WI38 (cell line): Measurements from ENCODE around the gene PDGFD.

Experiments
- H3K4me3 ChIP-seq: 2 replicates; pipeline ENCODE4 v1.5.1; 2011; ENCODE audit warnings: low read depth, mild to moderate bottlenecking, control low read depth, low read length
- CTCF ChIP-seq: IDR thresholded peaks from 2 replicates; pipeline ENCODE4 v1.5.1; 2012; ENCODE audit warnings: low read depth, mild to moderate bottlenecking, control low read depth, low read length

Gene PDGFD

GRCh38 chr11:103924166-103925013 is 239.6 kb downstream of the PDGFD start:
- TF ChIP-seq CTCF, result no peak
- no peak overlapping the region for H3K4me3 ChIP-seq

GRCh38 chr11:103923451-103923931 is 240.5 kb downstream of the PDGFD start:
- no peak overlapping the region for H3K4me3 ChIP-seq
- no peak for TF ChIP-seq CTCF

- H3K4me3 ChIP-seq, result no peak overlapping the region
- no peak for TF ChIP-seq CTCF
Measured at GRCh38 chr11:103920933-103921332, 243.0 kb downstream of the PDGFD start.

- H3K4me3 ChIP-seq, result no peak overlapping the region
- TF ChIP-seq CTCF, result no peak
Measured at GRCh38 chr11:103920449-103920848, 243.5 kb downstream of the PDGFD start.

- no peak for TF ChIP-seq CTCF
Measured at GRCh38 chr11:103910721-103911120, 253.2 kb downstream of the PDGFD start.

GRCh38 chr11:103907548-103908455 is 256.1 kb downstream of the PDGFD start:
- H3K4me3 ChIP-seq, result no peak overlapping the region
- no peak for TF ChIP-seq CTCF

More at GRCh38 chr11:103910721-103911120, 253.2 kb downstream of the PDGFD start:
- no peak overlapping the region for H3K4me3 ChIP-seq
